ENCODE measurements around the gene GPR155.

DNA sequence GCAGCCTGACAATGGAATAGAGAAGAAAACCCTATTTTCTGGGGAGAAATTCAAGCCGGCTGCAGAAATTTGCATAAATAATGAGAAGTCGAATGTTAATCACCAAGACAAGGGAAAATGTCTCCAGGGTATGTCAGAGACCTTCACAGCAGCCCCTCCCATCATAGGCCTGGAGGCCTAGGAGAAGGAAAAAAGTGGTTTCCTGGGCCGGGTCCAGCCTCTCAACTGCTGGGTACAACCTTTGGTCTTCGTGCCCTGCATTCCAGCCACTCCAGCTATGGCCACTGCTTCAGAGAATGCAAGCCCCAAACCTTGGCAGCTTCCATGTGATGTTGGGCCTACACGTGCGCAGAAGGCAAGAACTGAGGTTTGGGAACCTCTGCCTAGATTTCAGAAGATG, 97.3 kb downstream of the GPR155 start:
- TF ChIP-seq, protein P1, sequence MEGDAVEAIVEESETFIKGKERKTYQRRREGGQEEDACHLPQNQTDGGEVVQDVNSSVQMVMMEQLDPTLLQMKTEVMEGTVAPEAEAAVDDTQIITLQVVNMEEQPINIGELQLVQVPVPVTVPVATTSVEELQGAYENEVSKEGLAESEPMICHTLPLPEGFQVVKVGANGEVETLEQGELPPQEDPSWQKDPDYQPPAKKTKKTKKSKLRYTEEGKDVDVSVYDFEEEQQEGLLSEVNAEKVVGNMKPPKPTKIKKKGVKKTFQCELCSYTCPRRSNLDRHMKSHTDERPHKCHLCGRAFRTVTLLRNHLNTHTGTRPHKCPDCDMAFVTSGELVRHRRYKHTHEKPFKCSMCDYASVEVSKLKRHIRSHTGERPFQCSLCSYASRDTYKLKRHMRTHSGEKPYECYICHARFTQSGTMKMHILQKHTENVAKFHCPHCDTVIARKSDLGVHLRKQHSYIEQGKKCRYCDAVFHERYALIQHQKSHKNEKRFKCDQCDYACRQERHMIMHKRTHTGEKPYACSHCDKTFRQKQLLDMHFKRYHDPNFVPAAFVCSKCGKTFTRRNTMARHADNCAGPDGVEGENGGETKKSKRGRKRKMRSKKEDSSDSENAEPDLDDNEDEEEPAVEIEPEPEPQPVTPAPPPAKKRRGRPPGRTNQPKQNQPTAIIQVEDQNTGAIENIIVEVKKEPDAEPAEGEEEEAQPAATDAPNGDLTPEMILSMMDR (IDR thresholded peaks at IDR 0.05) = no peak
- no peak for TF ChIP-seq POLR2AphosphoS5 (IDR thresholded peaks at IDR 0.05; ENCODE audit: low read depth, low read length)
